Right lobe of liver (tissue), 4 donors: Measurements from ENCODE around the gene OR11G2.
"Not testable (repeated sequence)": the region's sequence is repeated elsewhere in the genome, so short reads cannot be mapped to it uniquely, and the experiment has no call there.

ENCODE experiments used
- CTCF ChIP-seq, 4 donors: fragments of 200-600 bp in 3 of 4; fragments of 450-650 bp in 1 of 4; IDR thresholded peaks; one replicate each; pipeline versions ENCODE4 v1.5.1 to v1.8.0; 2016 to 2022; ENCODE audit warnings: antibody characterized with exemption in 4 of 4, mild to moderate bottlenecking in 2 of 4
- POLR2A ChIP-seq: fragments of 450-650 bp; IDR thresholded peaks from one replicate; pipeline ENCODE4 v1.6.1; 2017; ENCODE audit warnings: antibody characterized with exemption, mild to moderate bottlenecking
- donor health status: DM: no; HTN: no; CAD: no.
- donor health status: DM: no; HTN: no; CAD: no.
- donor health status: DM: no; HTN: yes; CAD: no.

GRCh38 chr14:20235415-20235814 is 44.7 kb downstream of the OR11G2 start:
- not testable (repeated sequence) for TF ChIP-seq CTCF (IDR thresholded peaks at IDR 0.05); POLR2A
